ENCODE results near the gene DGCR2.

Gene DGCR2

DNA sequence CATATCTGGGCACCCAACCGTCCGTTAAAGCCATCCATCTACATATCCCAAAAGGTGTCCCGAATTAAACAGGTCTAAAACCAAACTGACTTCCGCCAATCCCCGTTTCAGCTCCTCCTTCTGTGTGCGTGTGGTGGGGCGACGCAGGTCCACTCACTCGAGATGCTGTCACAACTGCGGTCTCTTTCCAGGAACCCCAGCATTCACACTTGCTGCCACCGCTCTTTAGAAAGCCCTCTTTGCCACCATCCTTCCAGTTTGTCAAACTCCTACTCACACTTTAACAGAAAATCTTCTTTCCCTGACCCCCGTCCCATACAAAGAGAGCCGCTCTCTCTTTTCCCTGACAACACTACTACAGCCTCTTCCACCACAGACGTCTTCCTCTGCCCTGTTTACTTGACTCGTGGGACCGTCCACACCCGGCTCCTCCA is 21.8 kb upstream of the DGCR2 start:
- no peak for DNase-seq

DNA sequence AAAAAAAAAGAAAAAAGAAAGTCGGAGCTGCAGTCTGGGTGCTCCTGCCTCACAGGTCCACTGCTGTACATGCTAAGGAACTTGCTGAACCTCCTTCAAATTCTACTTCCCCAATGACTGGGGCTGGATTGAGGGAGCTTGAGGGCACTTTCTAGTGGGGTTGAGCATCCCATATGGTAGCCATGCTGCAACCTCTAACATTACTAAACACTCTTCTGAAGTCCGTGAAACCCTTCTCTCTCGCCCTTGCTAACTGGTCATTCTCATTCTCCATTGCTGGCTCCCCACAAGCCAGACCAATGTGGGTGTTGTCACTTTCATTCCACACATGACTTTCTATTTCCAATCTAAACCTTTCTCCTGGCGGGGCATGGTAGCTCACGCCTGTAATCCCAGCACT is 21.0 kb upstream of the DGCR2 start:
- no peak for DNase-seq

DNA sequence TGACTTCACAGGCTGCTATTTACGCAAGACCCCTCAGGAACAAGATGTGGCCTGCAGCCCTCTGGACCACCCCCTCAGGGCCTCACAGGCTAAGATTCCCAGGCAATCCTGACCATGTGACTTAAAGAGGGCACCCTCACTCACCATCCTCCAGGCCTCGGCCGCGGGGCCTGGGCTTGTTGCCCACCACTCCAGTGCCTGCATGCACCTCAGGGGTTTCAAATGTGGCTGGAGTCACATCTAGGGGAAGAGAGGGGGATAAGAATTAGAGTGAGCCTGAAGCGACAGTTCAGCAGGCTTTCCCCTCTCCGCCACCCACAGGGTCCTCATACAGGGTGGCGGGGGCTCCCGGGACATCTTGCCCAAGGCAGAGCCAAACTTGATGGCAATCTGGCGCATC is 20.2 kb upstream of the DGCR2 start:
- no peak for DNase-seq

- DNase-seq = no peak
These were observed 17.8 kb upstream of the DGCR2 start for GRCh38 chr22:19139974-19140373.

GRCh38 chr22:19139001-19139356 is 16.8 kb upstream of the DGCR2 start:
- no peak for DNase-seq

DNA sequence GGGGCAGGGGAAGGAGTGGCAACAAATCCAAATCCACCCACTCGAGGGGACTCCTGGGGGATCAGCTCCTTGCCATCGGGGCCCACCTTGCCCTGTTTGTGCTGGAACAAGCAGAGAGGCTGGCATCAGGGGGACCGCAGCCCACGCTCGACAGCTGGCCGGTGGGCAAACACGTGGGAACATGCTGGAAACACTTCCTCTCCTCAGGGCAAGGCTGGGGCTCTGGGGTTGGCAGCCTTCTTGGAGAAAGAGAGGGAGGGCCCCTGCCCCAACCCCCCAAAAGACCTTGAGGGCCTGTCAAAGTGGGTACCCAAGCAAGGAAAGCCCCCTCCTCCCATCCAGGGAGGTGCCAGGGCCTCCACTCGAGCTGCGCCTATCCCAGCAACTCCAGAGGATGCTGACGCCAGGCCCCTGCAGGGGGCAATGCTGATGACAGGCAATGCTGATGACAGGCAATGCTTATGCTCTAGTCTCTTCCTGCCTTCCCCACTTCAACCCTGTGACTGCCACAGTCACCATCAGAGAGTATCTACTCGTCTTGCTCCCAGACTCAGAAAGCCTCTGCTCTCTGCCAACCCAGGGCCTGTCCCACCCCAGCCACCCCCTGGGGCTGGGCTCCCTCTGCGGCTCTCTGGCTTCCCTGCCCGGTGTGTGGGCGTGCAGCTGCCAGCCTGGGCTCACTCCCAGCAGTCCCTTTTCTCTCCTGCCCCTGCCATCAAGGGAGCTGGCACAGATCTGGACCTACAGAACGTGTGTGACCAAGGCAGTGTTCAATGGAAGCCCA is 16.2 kb upstream of the DGCR2 start:
- no peak for DNase-seq

GRCh38 chr22:19137384-19138216 is 15.4 kb upstream of the DGCR2 start:
- DNase-seq = no peak

- DNase-seq = no peak
These were observed 14.7 kb upstream of the DGCR2 start for GRCh38 chr22:19136915-19137314.

- DNase-seq = no peak
These were observed 12.7 kb upstream of the DGCR2 start for GRCh38 chr22:19134874-19135273.

DNA sequence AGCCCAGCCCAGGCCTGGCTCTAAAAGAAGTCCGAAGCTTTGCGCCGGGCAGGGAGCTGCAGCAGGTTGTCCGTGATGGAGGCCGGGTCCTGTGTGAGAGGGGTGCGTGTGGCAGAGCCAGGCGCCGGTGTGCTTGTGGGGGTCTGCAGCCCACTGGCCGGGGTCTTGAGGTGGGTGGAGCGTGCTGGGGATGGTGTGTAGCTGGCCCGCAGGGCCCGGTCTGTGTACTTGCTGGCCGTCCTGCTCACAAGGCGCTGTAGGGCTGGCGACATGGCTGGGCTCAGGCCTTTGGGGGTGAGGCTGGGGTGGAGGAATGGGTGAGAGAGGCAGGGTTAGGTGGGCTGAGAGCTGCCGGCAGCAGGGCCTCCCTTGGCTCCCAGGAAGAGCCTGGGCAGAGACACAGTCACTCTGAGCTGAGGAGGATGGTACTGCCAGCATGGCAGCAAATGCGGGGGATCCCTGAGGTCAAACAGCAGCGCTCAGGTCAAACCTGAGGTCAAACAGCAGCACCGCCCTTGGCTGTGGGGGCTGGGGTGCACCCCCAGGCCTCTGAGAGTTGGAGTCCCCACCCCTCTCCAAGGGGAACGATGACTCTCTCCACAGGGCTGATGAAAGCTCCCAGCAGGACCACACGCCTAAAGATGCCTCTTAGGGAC is 12.1 kb upstream of the DGCR2 start:
- no peak for DNase-seq

DNA sequence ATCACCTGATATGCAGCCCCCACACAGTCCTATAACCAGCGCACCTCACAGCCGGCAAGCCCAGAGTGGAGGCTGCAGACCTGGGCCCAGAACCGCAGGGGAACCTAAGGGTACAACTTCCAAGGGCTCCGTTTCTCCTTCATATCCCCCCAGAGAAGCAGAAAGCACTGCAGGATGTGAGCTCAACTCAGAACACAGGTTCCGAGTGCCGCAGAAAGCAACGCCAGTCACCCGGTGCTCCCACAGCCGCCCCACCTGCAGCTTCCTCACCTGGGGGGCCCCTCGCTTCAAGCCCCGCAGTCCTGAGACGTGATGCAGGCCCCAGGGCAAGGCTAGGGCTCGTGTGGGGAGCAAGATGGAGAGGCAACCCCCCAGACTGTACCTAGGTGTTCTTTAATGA is 11.3 kb upstream of the DGCR2 start:
- no peak for DNase-seq

DNA sequence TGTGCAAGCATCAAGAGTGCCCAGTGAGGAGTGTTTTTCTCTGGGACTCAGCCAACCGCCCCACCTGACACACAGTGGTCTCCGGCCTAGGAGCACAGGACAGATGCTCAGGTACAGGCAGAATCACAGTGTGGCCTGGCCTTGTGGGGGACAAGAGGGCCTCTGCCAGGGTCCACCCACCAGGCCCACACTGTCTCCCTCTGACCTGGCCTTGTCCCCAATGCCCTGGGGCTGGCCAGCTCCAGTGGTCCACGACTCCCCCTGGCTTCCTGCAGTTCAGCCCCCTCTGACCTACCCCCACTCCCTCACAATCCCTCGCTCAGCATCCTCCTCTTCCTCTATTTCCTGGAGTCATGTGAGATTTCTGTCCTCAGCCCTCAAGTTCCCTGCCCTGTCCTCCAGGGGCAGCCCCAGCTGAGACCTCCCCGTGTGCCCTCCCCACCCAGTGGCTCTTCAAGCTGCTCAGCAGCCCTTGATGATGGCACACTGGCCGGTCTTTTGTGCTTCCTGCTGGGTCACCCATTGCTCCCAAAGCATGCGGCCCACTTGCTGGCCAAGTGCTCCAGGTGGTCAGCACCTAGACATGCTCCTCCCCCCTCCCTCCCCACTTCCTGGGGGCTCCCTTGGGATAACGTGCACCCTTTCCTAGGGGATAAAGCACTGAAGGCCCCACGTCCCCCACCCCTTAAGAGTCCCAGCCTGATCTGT is 10.6 kb upstream of the DGCR2 start:
- no peak for DNase-seq

- DNase-seq = no peak
These were observed 9.9 kb upstream of the DGCR2 start for GRCh38 chr22:19132153-19132552.

- no peak for DNase-seq
These were observed 9.4 kb upstream of the DGCR2 start for GRCh38 chr22:19131685-19132015.

DNA sequence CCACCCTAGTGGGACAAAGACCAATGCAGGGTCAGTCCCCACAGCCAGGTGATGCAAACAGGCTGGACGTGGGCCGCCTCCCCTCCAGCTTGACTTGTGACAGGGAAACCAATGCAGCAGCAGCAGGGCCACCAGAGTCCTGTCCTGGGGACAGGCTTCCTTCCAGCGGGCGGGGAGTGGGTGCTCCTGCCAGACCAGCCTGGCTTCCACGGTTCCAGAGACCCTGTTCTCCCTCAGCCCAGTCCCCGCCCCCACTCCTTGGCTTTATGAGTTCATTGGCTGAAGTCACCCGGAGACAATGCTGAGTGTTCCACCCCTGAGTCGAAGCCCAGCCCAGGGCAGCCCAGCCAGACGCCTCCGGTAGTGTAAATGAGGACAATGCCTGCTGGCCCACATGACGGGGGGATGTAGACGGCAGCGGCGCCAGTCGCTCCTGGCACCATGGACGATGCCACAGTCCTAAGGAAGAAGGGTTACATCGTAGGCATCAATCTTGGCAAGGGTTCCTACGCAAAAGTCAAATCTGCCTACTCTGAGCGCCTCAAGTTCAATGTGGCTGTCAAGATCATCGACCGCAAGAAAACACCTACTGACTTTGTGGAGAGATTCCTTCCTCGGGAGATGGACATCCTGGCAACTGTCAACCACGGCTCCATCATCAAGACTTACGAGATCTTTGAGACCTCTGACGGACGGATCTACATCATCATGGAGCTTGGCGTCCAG is 8.9 kb upstream of the DGCR2 start, which contains the start of gene TSSK2:
Gene TSSK2 (plus strand): TSS at position 350 of the 726 bp plus-strand sequence. CDS start 92 bp downstream, at position 442.
- no peak for DNase-seq

- no peak for DNase-seq
These were observed 7.7 kb upstream of the DGCR2 start for GRCh38 chr22:19129871-19130270.

DNA sequence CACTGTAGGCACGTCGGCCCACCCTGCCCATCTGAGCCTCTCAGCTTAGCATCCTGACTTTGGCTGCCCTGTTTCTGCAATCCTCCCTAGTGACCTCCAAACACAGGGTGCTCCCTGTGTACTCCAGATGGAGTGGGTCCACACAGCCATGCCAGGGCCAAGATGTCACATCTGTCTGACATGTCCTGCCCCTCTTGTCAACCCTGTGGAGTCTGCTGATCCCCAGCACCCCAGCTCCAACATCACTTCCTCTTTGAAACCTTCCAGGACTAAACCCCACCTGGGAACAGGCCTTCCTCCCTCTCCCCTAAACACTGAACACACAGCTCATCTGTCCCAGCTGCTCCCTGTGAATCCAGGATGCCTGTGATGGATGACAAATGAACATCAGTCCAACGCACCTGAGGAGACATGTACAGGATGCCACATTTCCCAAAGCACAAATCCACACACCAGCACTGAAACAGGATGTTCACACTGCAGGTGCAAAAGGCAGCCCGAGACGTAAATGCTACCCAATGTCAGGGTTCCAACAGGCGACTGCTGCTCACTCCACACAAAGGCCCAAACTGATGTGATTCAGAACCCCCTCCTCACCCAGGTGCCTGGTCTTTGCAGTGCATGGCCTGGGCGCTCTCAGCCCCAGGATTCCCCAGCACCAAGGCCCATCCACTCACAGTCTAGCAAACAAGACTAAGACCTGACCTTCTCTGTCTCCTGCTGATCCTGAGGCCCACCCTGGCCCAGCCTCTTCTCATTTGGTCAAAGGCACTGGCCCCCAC is 6.9 kb upstream of the DGCR2 start:
- DNase-seq = no peak

GRCh38 chr22:19128009-19128401 is 5.8 kb upstream of the DGCR2 start:
- DNase-seq = no peak

DNA sequence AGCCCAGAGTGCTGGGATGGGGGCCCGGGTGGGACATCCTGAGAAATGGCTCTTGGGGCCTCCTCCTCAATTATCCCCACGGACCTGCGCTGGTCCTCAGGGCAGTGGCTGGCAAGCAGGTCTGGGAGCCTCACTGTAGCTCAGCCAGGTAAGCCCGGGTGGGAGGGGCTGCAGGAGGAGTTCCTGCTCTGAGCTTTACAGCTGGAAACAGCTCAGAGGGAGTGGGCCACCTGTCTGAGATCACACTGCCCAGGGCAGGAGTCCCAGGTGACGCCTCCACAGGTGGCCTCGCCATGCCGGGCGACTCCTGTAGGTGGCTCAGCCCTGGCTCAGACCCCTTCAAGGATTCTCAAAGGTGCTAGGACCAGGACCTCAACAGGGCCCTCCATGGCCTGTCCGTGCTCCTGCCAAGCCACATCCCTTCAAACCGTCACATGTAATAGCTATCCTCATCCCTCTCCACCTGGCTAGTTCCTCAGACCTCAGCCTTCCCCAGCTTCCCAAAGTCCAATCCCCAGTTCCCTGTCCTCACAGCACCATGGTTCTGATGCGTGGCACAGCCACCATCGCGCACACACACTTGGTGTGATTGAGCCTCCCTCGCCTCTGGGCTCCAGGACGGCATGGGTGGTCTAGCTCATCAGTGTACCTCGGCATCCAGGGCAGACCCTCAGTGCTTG is 5.3 kb upstream of the DGCR2 start:
- DNase-seq = no peak

DNA sequence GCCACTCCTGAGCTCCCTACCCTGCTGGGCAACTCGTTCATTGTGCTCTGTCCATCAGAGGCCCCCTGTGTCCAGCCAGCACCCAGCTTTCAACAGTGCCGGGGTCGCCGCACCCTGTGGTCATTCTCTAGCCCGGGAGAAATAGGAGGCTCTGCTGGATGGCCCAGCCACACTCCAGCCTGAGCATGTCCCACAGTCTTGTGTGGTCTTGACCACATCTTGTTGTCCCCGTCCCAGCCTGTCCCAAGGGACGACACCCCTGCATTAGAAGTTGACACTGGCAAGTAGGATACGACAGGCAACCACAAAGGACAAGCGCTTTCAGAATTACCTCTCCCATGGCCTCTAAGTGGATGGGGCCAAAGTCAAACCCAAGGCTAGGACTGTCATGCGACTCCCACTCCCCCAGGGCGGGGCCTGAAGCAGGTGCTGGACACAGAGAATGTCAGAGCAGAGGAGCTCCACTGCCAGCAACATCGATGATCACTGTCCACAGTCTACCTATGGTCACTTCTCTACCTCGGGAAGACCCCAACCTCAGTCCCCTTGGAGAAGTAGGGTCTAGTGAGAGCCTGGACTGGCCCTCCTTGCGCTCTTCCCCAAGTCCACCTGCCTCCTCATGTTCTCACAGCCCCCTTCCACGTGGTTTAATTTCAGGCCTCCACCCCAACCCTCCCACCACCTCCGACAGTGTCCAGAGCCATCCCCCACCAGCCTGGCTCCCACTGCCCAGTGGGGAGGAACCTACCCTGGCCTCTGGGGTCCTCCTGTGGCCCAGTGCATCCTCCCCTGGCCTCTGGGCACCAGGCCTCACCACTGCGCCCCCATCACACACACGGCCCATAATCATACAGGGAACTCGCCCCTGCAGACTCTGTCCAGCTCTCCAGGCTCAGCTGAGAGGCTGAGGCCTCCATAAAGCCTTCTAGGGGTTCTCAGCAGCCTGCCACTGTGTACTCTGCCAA is 4.4 kb upstream of the DGCR2 start:
- no peak for DNase-seq

All from amniotic stem cell (primary cell).